H1 (cell line): ENCODE results near the gene PARM1. TPM values are rescaled to one million over a fixed set of nuclear protein-coding genes. Genes with fewer than 3 reads are reported as not detected.

Experiments used
- CTCF ChIA-PET: fragments of 300-600 bp; sonication (Branson Sonifier 250); formaldehyde crosslinking; loops from one replicate; lab custom pipeline; 2021; ENCODE audit not compliant: partially characterized antibody; lab: Charles Lee
- POLR2A ChIA-PET: fragments of 300-600 bp; sonication (Branson Sonifier 250); formaldehyde crosslinking; loops from one replicate; lab custom pipeline; 2021; ENCODE audit warnings: inconsistent platforms; ENCODE audit not compliant: partially characterized antibody; lab: Charles Lee
- DNase-seq, 2 experiments: peaks; one replicate each; pipeline versions ENCODE4 v3.0.0 to v3.0.0-alpha.2; 2010 to 2022; ENCODE audit warnings: low spot score in 2 of 2, low read depth in 1 of 2, mixed read lengths in 1 of 2
- FAIRE-seq: peaks from 2 replicates; lab custom pipeline; 2011; peaks lifted over from hg19 to GRCh38; lab: Jason Lieb, UNC
- H2AFZ ChIP-seq: 2 replicates; pipeline ENCODE4 v1.8.1; 2012; ENCODE audit warnings: low read length, inconsistent platforms
- H2AK5ac ChIP-seq: 2 replicates; pipeline ENCODE4 v1.6.1; 2013; ENCODE audit warnings: low read depth, low read length
- H2BK120ac ChIP-seq: replicated peaks from 2 replicates; pipeline ENCODE3; 2013; ENCODE audit warnings: low read depth, low read length, inconsistent platforms
- H2BK12ac ChIP-seq: 2 replicates; pipeline ENCODE4 v1.6.1; 2013; ENCODE audit warnings: low read depth, low read length
- H2BK15ac ChIP-seq: 2 replicates; pipeline ENCODE4 v1.6.1; 2013; ENCODE audit warnings: low read length
- H2BK20ac ChIP-seq: 2 replicates; pipeline ENCODE4 v1.6.1; 2013; ENCODE audit warnings: low read length
- H2BK5ac ChIP-seq: 2 replicates; pipeline ENCODE4 v1.6.1; 2013; ENCODE audit warnings: low read depth, low read length
- H3K14ac ChIP-seq: 2 replicates; pipeline ENCODE4 v1.6.1; 2013; ENCODE audit warnings: inconsistent platforms; ENCODE audit not compliant: insufficient read length
- H3K18ac ChIP-seq: 2 replicates; pipeline ENCODE4 v1.6.1; 2013; ENCODE audit warnings: low read length; ENCODE audit errors: extremely low read depth
- H3K23ac ChIP-seq: 2 replicates; pipeline ENCODE4 v1.6.1; 2013; ENCODE audit warnings: inconsistent platforms; ENCODE audit not compliant: insufficient read length
- H3K23me2 ChIP-seq: 2 replicates; pipeline ENCODE4 v1.6.1; 2013; ENCODE audit warnings: low read depth, low read length
- H3K27ac ChIP-seq: 2 replicates; pipeline ENCODE4 v1.6.1; 2011; ENCODE audit warnings: low read depth, low read length, inconsistent platforms
- H3K27me3 ChIP-seq, 4 experiments: replicated peaks in 1 of 4; 1 replicate in 1 of 4; 2 replicates in 3 of 4; pipeline versions ENCODE4 v1.6.1 to v1.8.1; 2011 to 2013; ENCODE audit warnings: low read length in 3 of 4, mild to moderate bottlenecking in 3 of 4, inconsistent platforms in 2 of 4, mixed read lengths in 2 of 4, moderate library complexity in 1 of 4; ENCODE audit not compliant: control insufficient read depth in 3 of 4, insufficient read depth in 3 of 4; ENCODE audit errors: extremely low read depth in 1 of 4
- H3K36me3 ChIP-seq, 4 experiments: 2 replicates each; pipeline versions ENCODE4 v1.6.1 to v1.8.1; 2011 to 2013; ENCODE audit warnings: mild to moderate bottlenecking in 4 of 4, low read length in 3 of 4, moderate library complexity in 2 of 4, control low read depth in 1 of 4, inconsistent platforms in 1 of 4; ENCODE audit not compliant: insufficient read depth in 4 of 4, control insufficient read depth in 2 of 4
- H3K4ac ChIP-seq: replicated peaks from 2 replicates; pipeline ENCODE3; 2013; ENCODE audit warnings: low read length, low read depth, mixed read lengths, inconsistent platforms; ENCODE audit not compliant: insufficient read length
- H3K4me1 ChIP-seq, 4 experiments: replicated peaks in 1 of 4; 1 replicate in 1 of 4; 2 replicates in 3 of 4; pipeline versions ENCODE4 v1.6.1 to v1.8.1; 2011 to 2013; ENCODE audit warnings: low read length in 3 of 4, inconsistent platforms in 2 of 4, mixed read lengths in 1 of 4; ENCODE audit not compliant: insufficient read depth in 4 of 4, control insufficient read depth in 3 of 4
- H3K4me2 ChIP-seq, 2 experiments: 2 replicates each; pipeline versions ENCODE4 v1.6.1 to v1.8.1; 2011 to 2013; ENCODE audit warnings: low read depth in 2 of 2, low read length in 2 of 2, control low read depth in 1 of 2, inconsistent platforms in 1 of 2, mild to moderate bottlenecking in 1 of 2; ENCODE audit not compliant: insufficient read depth in 1 of 2
- H3K4me3 ChIP-seq, 4 experiments: fragments of 200-600, 300-600 bp in 1 of 4; sonication (generic), shearing (Covaris generic), sonication (Bioruptor Twin) in 1 of 4; 2 replicates each; pipeline versions ENCODE4 v1.5.1 to v1.8.1; 2011 to 2016; ENCODE audit warnings: low read length in 4 of 4, low read depth in 3 of 4, control low read depth in 2 of 4, inconsistent platforms in 2 of 4, mild to moderate bottlenecking in 2 of 4, mixed read lengths in 1 of 4, moderate library complexity in 1 of 4; ENCODE audit not compliant: insufficient read depth in 2 of 4; ENCODE audit errors: extremely low read depth in 1 of 4
- H3K56ac ChIP-seq: replicated peaks from 2 replicates; pipeline ENCODE3; 2013; ENCODE audit warnings: low read depth, mild to moderate bottlenecking, mixed read lengths, low read length, inconsistent platforms; ENCODE audit not compliant: insufficient read length
- H3K79me1 ChIP-seq: 2 replicates; pipeline ENCODE4 v1.6.1; 2013; ENCODE audit warnings: low read depth, low read length, control low read depth
- H3K79me2 ChIP-seq, 2 experiments: 2 replicates each; pipeline versions ENCODE4 v1.6.1 to v1.8.1; 2012 to 2013; ENCODE audit warnings: low read length in 2 of 2, mild to moderate bottlenecking in 2 of 2, inconsistent platforms in 1 of 2; ENCODE audit not compliant: insufficient read depth in 2 of 2, control insufficient read depth in 1 of 2
- H3K9ac ChIP-seq, 4 experiments: replicated peaks in 1 of 4; 1 replicate in 1 of 4; 2 replicates in 3 of 4; pipeline versions ENCODE4 v1.6.1 to v1.8.1; 2011 to 2013; ENCODE audit warnings: low read depth in 3 of 4, low read length in 3 of 4, control low read depth in 2 of 4, mild to moderate bottlenecking in 2 of 4, moderate library complexity in 2 of 4, inconsistent platforms in 1 of 4; ENCODE audit errors: extremely low read depth in 1 of 4
- H3K9me3 ChIP-seq, 2 experiments: 2 replicates each; pipeline versions ENCODE4 v1.6.1 to v1.8.1; 2012 to 2013; ENCODE audit warnings: mild to moderate bottlenecking in 2 of 2, moderate library complexity in 2 of 2, control low read depth in 1 of 2, inconsistent platforms in 1 of 2, low read depth in 1 of 2, low read length in 1 of 2, mixed read lengths in 1 of 2; ENCODE audit not compliant: insufficient read depth in 2 of 2
- H4K20me1 ChIP-seq, 2 experiments: replicated peaks in 1 of 2; 2 replicates each; pipeline versions ENCODE3 to v1.8.1; 2011 to 2013; ENCODE audit warnings: inconsistent platforms in 2 of 2, low read length in 2 of 2, mild to moderate bottlenecking in 1 of 2; ENCODE audit not compliant: insufficient read depth in 2 of 2, control insufficient read depth in 1 of 2
- H4K5ac ChIP-seq: 2 replicates; pipeline ENCODE4 v1.6.1; 2013; ENCODE audit warnings: low read length, low read depth, mixed read lengths, inconsistent platforms; ENCODE audit not compliant: insufficient read length
- H4K8ac ChIP-seq: 2 replicates; pipeline ENCODE4 v1.8.0; 2013; ENCODE audit warnings: mild to moderate bottlenecking, moderate library complexity, low read length, inconsistent platforms; ENCODE audit not compliant: insufficient read depth; ENCODE audit errors: extremely low read depth
- H4K91ac ChIP-seq: replicated peaks from 2 replicates; pipeline ENCODE3; 2013; ENCODE audit warnings: low read length, mixed read lengths, inconsistent platforms; ENCODE audit not compliant: insufficient read length
- BCL11A ChIP-seq, 2 experiments: IDR thresholded peaks; one replicate each; pipeline ENCODE4 v1.6.1; 2011; ENCODE audit warnings: low read depth in 2 of 2, low read length in 2 of 2, mild to moderate bottlenecking in 2 of 2
- CEBPB ChIP-seq: IDR thresholded peaks from 2 replicates; pipeline ENCODE4 v1.6.1; 2012; ENCODE audit warnings: low read depth, low read length
- HDAC6 ChIP-seq: IDR thresholded peaks from one replicate; pipeline ENCODE4 v1.7.1; 2012; ENCODE audit warnings: low read depth, mild to moderate bottlenecking, inconsistent platforms, low read length, moderate library complexity
- JUN ChIP-seq: IDR thresholded peaks from 2 replicates; pipeline ENCODE4 v1.6.1; 2011; ENCODE audit warnings: low read depth, mild to moderate bottlenecking, improper control_type of control experiment, low read length
- NRF1 ChIP-seq: IDR thresholded peaks from 2 replicates; pipeline ENCODE4 v1.6.1; 2011; ENCODE audit warnings: mild to moderate bottlenecking, low read depth, low read length, improper control_type of control experiment
- POLR2A ChIP-seq, 2 experiments: IDR thresholded peaks; 1 replicate in 1 of 2; 2 replicates in 1 of 2; pipeline ENCODE4 v1.6.1; 2011; ENCODE audit warnings: low read depth in 2 of 2, low read length in 2 of 2, mild to moderate bottlenecking in 2 of 2; ENCODE audit errors: control extremely low read depth in 1 of 2
- RFX5 ChIP-seq: IDR thresholded peaks from 2 replicates; pipeline ENCODE4 v1.6.1; 2011; ENCODE audit warnings: low read depth, low read length, improper control_type of control experiment, borderline replicate concordance
- SP4 ChIP-seq: IDR thresholded peaks from 2 replicates; pipeline ENCODE4 v1.6.1; 2012; ENCODE audit warnings: low read length, inconsistent platforms
- SUZ12 ChIP-seq: fragments of 200-600 bp; sonication (generic); IDR thresholded peaks from 2 replicates; pipeline ENCODE4 v1.6.1; 2012; ENCODE audit warnings: mild to moderate bottlenecking, inconsistent platforms, low read length, moderate library complexity, mixed read lengths
- TEAD4 ChIP-seq: IDR thresholded peaks from 2 replicates; pipeline ENCODE4 v1.6.1; 2012; ENCODE audit warnings: low read depth, low read length, inconsistent platforms, mixed read lengths
- ZNF274 ChIP-seq: IDR thresholded peaks from 2 replicates; pipeline ENCODE4 v1.7.0; 2012; ENCODE audit warnings: low read length, borderline replicate concordance; ENCODE audit errors: extremely low read depth
- WGBS, 2 experiments: shearing (Covaris generic) in 1 of 2; methylation state at CpG; one replicate each; pipeline versions ENCODE4 v1.1.6 to v1.1.7; 2013 to 2015; ENCODE audit warnings: low lambda C conversion rate in 2 of 2, mixed read lengths in 2 of 2, inconsistent platforms in 1 of 2, low coverage in 1 of 2, missing lambda C conversion rate in 1 of 2; ENCODE audit not compliant: insufficient replicate concordance in 2 of 2, insufficient coverage in 1 of 2, insufficient read length in 1 of 2; ENCODE audit errors: extremely low coverage in 1 of 2, missing lambda C conversion rate in 1 of 2; 5-methylcytosine and 5-hydroxymethylcytosine counted together
- polyA plus RNA-seq, 7 experiments: library from polyadenylated mRNA; depleted of rRNA in 3 of 7; stranded (reverse) in 5 of 7; unstranded in 2 of 7; fragments of >200 nt in 5 of 7; fragments of 200-250 nt in 2 of 7; gene quantifications; 1 replicate in 5 of 7; 2 replicates in 1 of 7; 4 replicates in 1 of 7; pipeline versions ENCODE4 v1.2.1 to v1.2.3, GENCODE V29; 2011 to 2013; ENCODE audit warnings: missing spikeins in 2 of 7, mixed read lengths in 2 of 7
- total RNA-seq: library from RNA; stranded (reverse); fragmentation: NEBNext Ultra II Directional; extraction: Animal tissue kit (Norgen Biotek cat#: 25700); gene quantifications from 2 replicates; pipeline ENCODE4 v1.2.1, GENCODE V29; 2021
- TF ChIP-seq, protein P1 (sequence below), 3 experiments: IDR thresholded peaks; 1 replicate in 2 of 3; 2 replicates in 1 of 3; pipeline versions ENCODE4 v1.5.1 to v1.6.1; 2011; ENCODE audit warnings: low read length in 3 of 3, mild to moderate bottlenecking in 3 of 3, inconsistent platforms in 2 of 3, low read depth in 1 of 3, moderate library complexity in 1 of 3; ENCODE audit not compliant: insufficient read depth in 1 of 3; ENCODE audit errors: control extremely low read depth in 1 of 3
- TF ChIP-seq, protein P2 (sequence below): IDR thresholded peaks from 2 replicates; pipeline ENCODE4 v1.6.1; 2011; ENCODE audit warnings: low read depth, mild to moderate bottlenecking, low read length; ENCODE audit not compliant: insufficient read depth

Gene PARM1
- total and polyA plus RNA-seq, 2 of the 8 experiments (the other 6 are each of a cell fraction or from before 2014, with no cell fraction given): 2.0 to 5.3 TPM

DNA sequence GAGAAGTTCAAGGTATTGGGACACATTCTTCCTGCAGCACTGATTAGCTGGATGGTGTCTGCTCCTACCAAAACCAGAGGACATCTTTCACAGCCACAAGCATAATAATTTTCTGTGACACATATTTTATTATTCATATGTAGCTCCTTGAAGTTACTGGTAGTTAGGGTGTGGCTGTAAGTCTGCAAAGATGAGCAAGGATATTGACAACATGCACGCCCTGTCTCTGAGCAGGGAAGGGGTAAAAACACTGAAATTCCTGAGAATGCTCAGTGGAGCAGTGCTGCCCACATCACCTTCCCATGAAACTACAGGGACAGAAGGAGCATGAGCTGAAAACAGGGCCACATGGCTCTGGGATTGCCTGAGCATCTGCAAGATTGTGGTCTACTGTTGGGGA is 38.9 kb downstream of the PARM1 start:
- CTCF ChIA-PET: interaction anchor here (1.0 to 3.2 kb wide), 7 partner anchors 10 to 602 kb away, joined by 3 to 20 read pairs (median 6); no protein-coding TSS in a partner anchor
- no peak for TF ChIP-seq CEBPB
- TF ChIP-seq POLR2A (IDR thresholded peaks at IDR 0.05; ENCODE audit: control extremely low read depth in 1 of 2, low read depth in 2 of 2, low read length in 2 of 2): no peak
- TF ChIP-seq BCL11A (IDR thresholded peaks at IDR 0.05; ENCODE audit: low read depth in 2 of 2, low read length in 2 of 2): no peak
- TF ChIP-seq JUN: no peak
- TF ChIP-seq ZNF274: no peak
- TF ChIP-seq SP4: no peak
- no peak for TF ChIP-seq NRF1
- TF ChIP-seq, protein P1, sequence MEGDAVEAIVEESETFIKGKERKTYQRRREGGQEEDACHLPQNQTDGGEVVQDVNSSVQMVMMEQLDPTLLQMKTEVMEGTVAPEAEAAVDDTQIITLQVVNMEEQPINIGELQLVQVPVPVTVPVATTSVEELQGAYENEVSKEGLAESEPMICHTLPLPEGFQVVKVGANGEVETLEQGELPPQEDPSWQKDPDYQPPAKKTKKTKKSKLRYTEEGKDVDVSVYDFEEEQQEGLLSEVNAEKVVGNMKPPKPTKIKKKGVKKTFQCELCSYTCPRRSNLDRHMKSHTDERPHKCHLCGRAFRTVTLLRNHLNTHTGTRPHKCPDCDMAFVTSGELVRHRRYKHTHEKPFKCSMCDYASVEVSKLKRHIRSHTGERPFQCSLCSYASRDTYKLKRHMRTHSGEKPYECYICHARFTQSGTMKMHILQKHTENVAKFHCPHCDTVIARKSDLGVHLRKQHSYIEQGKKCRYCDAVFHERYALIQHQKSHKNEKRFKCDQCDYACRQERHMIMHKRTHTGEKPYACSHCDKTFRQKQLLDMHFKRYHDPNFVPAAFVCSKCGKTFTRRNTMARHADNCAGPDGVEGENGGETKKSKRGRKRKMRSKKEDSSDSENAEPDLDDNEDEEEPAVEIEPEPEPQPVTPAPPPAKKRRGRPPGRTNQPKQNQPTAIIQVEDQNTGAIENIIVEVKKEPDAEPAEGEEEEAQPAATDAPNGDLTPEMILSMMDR (IDR thresholded peaks at IDR 0.05; ENCODE audit: control extremely low read depth in 1 of 3, insufficient read depth in 1 of 3, low read depth in 1 of 3, low read length in 3 of 3): no peak
- TF ChIP-seq RFX5: no peak
- no peak for TF ChIP-seq TEAD4
- TF ChIP-seq, protein P2, sequence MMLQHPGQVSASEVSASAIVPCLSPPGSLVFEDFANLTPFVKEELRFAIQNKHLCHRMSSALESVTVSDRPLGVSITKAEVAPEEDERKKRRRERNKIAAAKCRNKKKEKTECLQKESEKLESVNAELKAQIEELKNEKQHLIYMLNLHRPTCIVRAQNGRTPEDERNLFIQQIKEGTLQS: no peak
- no peak for TF ChIP-seq SUZ12
- TF ChIP-seq HDAC6: no peak

More for the DNA sequence above, 38.9 kb downstream of the PARM1 start:
- H3K14ac ChIP-seq: no peak overlapping the region
- no peak overlapping the region for H3K27ac ChIP-seq
- POLR2A ChIA-PET: no interaction called here
- H3K9ac ChIP-seq: no peak overlapping the region
- no peaks in the 10 kb centered on the region for H3K79me1 ChIP-seq
- no peak overlapping the region for H3K18ac ChIP-seq
- H2AK5ac ChIP-seq: no peak overlapping the region
- 94% methylated on average over 1 of the region's 1 CpG; no CpG with 5 or more reads in 1 of the 2 experiments for WGBS, 2 experiments
- no peak overlapping the region for H2BK120ac ChIP-seq
- H3K23ac ChIP-seq: no peak overlapping the region
- H3K4ac ChIP-seq: no peak overlapping the region
- no peak overlapping the region for H4K91ac ChIP-seq
- no peaks in the 10 kb centered on the region for H3K79me2 ChIP-seq
- H3K4me2 ChIP-seq: no peak overlapping the region
- H3K4me1 ChIP-seq: no peaks in the 10 kb centered on the region
- no peak overlapping the region for H2BK20ac ChIP-seq
- no peak overlapping the region for H2BK15ac ChIP-seq
- DNase-seq (no peak), FAIRE-seq (no peak)
- H2AFZ ChIP-seq: no peak overlapping the region
- no peak overlapping the region for H4K5ac ChIP-seq
- no peaks in the 10 kb centered on the region for H3K27me3 ChIP-seq
- no peak overlapping the region for H3K56ac ChIP-seq
- no peak overlapping the region for H2BK12ac ChIP-seq
- H4K8ac ChIP-seq: no peak overlapping the region
- H3K36me3 ChIP-seq: no peaks in the 10 kb centered on the region
- H3K9me3 ChIP-seq: no peaks in the 10 kb centered on the region
- H3K4me3 ChIP-seq: no peak overlapping the region
- no peaks in the 10 kb centered on the region for H4K20me1 ChIP-seq
- no peak overlapping the region for H2BK5ac ChIP-seq
- no peaks in the 10 kb centered on the region for H3K23me2 ChIP-seq
